ENCODE data around the gene ZNF345.

Gene ZNF345

GRCh38 chr19:36918090-36918489 lies 67.4 kb downstream of the ZNF345 start:
- DNase-seq: no peak
